HG02798 (cell line): ENCODE data around the gene PTPRD.

Experiments used
- ATAC-seq: cut with Tn5 transposase; IDR thresholded peaks from one replicate; pipeline ENCODE4 v1.9.1; 2021; ENCODE audit warnings: mild to moderate bottlenecking; ENCODE audit not compliant: unreplicated experiment, poor library complexity

PTPRD gene

DNA sequence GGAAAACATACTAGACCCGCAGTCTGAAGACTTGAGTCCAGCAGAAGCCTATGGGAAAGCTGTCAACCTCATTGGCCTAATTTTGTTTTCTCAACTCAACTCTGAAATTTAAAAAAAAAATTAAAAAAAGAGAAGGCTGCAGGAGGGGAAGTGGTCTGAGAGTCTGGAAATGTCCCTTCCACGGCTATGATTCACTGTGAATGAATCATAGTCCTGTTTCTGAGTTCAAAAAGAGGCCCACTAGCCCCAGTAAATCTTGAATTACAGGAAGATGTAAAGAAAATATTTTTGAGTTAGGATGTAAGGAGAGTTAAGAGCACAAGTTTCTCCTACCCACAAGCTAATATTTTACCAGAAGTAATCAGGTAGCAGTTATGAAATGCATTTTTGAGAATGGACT is 2247.8 kb downstream of the PTPRD start:
- ATAC-seq, result no peak

DNA sequence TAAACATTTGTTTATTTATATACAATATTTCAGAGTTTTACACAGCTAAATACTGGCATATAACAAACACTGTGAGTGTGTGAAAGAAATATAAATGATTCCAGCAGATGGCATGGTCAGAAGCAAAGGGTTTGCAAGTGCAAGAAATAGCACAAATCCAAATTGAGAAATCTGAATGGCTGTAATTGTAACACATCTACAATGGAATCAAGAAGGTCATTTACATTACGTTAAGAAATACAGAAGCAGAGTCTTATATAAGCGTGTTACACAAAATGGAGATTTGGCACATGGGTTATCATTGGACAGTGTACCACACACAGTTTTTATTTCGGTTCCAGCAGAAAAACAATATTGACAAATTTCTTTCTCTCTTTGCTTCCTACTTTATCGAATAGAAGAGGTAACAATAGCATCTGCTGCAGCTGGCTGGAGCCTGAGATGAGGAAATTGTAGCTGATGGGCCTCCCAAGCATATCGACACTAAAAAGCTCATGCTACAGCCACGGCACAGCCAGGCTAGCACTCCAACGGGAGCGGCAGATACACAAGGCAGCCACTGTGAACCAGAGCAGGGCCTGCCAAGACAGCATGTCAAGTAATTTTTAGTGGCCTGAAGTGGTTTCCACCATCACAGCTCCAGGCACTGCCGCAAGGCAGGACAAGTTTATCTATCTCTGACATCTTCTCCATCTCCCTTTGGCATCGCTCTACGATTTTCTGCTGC is 2248.6 kb downstream of the PTPRD start:
- ATAC-seq, result no peak

DNA sequence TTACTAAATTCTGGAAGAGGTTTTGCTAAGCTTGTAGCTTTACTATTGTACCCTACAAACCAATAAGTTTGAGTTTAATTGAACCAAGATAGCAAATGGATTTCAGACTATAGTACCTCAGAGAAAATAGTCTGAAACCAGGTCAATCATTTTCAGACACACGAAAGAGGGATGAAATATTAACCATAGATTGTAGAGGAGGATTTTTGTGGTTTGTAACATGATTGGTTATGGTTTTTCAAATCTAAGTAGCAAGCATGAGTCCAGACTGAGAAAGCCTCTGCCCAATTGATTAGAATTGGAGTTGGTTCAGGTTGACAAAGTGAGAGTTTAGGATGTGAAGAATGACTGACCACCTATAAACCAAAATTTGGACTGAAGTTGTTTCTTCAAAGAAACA is 2250.6 kb downstream of the PTPRD start:
- ATAC-seq, result no peak

DNA sequence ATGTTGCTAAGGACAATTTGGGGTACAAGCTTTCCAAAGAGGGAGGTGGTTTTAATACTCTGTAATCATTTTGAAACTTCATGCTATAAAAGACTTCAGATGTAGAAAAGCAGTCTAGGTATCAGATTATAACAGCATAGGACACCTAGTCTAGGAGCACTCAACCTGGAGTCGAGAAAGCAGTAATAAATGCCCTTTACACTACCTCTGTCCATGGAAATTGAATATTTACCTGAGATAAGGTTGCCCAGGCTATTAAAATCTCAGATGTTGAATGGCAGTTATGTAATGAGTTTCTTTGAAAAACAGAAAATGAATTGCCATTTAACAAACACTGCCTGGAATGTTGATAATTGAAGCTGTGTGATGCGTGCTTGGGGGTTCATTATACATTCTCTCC is 2251.4 kb downstream of the PTPRD start:
- ATAC-seq, result no peak

DNA sequence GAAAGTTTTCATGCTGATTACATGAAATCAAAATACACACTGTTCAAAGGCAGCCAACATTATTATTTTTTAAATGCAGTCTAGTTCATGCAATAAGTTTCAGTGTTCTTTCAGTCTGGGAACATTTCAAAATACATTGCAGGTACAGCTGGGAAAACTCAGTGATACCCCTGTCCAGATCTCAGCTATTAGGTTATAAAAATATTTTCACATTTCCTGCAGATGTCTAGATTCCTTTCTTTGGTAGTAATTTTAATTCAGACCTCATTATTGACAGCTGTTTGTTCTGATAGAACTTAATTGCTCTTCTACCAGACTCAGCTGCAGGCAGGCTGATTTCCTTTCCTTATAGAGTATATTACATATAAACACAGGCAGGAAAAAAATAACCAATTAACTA is 2256.4 kb downstream of the PTPRD start:
- no peak for ATAC-seq

DNA sequence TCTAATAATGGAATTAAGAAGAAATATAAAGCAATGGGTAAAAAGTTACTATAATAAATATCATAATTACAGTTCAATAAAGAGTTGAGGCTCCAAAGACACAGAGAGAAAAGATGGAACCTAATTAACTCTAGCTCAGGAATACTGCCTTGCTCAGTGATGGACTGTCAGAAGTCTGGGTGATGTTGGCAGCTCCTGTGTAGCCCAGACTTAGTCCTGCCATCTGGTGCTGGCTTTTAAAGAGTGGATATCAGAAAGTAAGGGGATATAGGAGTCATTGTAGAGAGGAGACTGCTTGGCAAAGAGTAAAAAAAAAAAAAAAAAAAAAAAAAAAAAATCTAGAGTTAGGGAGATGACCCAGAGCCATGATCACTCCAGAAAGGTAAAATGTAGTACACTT is 2261.4 kb downstream of the PTPRD start:
- ATAC-seq, result no peak

DNA sequence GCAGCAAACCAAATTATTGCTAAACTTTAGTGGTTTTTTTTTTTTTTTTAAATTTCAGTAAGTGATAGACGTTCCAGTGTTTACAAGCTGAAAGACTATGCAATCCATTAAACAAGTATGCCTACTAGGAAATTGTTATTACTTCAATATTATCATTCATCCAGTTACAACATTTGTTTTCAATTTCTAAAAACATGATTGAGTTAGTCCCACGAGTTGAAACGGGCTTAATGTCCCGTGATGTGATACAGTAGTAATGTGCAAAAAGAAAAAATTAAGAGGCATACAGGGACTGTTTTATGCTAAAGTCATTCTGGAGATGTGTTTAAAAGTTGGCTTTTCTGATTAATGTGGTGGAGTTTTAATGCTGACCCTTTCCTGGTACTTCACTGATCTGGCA is 2262.9 kb downstream of the PTPRD start:
- no peak for ATAC-seq

DNA sequence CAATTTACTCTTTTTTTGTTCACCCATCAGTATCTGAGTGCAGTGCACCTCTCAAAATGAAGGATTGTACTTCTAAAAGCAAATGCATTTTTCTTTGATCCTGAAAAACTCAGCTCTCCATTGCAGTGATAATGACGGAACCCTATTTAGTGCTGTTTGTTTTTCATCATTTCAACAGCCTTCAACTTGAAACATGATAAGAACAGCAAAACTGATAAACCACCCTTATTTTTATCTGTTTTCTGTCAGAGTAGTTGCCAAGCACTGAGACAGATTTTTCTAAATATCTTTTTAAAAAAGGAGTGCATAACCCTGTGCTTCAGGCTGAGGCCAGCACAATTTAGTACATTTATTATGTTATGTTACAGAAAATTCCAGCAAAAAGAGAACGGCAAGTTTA is 2263.4 kb downstream of the PTPRD start:
- ATAC-seq, result no peak

DNA sequence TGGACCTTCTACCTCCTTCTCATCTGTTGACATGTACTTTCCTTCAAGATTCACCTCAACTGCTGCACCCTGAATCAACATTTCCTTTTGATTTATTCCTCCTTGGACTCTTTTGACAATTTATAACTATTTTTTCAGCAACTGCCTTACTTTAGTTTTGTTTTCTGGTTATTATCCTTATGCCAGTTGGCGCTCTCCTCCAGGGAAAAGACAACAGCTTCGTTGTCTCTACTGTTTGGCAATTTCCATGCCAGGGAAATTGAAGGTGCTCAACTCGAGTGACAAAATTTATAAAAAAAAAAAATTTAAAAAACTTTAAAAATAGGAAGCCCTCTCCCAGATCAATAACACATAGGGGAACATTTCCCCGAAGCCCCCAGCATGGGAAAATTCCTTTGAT is 2264.0 kb downstream of the PTPRD start:
- no peak for ATAC-seq

DNA sequence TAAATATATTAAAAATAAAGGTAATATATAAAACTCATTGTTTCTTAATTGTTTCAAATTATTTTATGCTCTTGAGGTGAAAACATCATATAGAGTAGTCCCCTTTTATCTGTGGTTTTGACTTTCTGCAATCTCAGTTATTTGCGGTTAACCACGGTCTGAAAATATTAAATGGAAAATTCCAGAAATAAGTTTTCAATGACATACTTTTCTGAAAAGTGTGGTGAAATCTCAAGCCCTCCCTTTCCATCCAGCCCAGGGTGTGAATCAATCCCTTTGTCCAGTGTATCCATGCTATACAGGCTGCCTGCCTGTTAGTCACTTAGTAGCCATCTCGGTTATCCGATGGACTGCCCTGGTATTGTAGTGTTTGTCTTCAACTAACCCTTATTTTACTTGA is 2266.5 kb downstream of the PTPRD start:
- ATAC-seq, result no peak

DNA sequence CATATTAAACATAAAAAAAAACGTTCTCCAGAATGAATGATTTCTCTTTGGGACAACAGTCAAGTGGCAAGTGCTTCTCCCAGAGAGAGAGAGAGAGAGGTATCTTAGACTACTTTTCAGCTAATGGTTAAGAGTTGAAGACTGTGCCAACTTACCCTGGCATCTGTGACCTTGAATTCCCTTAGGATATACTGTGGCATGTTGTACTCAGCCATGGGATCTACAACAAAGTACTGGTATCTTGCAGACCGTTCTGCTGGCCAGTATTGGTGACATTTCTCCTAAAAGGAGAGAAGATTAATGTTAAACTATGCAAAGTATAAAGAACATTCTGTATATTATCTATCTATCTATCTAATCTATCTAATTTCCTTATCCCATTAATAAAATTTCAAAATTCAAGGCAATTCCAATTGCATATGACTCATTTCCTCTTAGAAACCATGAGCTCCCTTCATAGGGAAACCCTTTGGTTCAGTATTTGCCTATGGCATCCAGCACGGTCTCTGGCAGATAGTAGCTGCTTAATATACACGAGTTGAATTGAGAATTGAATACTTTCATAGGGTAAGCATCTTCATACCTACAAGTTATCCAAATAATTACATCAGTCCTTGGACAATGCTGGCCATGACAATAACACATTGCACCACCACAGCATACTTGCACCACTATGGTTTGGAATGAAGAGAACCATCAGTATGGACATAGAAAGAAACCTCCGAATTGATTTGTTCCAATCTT is 2273.9 kb downstream of the PTPRD start:
- no peak for ATAC-seq

DNA sequence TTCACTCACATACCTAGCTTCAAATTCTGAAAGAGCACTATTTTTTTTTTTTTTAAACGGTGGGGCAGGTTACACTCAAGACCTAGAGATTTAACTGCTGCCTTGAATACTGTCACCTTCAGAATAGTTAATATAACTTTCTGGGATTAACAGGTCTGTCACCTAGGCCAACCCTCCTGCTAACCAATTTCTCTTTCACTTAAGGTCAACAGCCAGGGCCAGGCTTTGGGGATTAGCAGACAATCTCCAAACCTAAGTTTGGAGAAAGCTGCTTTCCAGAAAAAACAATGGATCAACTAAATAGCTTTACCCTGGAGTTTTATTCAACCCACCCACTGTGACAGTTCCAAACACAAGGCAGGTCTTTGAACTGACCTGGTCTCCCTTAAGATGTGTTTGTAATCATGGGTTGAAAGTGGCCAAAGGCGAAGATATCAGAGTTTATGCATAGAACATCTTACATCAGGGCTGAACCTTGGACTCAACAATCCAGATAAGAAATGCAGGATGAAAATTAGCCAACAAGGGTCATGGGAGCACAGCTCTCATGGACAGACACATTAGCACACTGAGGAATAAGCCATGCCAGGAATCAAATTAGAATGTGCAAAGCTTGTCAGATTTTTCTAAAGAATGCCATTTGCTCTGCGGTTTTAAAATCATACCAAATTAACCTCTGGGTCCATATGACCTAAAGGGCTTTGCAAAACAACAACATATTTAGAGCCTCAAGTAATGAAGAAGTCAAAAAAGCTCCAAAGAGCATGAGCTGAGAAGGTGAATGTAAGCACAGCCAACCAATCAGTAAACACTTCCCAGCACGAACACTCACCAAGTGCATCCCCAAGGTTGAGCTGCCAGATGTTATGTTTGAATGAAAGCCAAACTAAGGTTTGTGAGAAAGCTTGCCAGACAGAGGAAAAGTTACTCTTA is 2274.7 kb downstream of the PTPRD start:
- ATAC-seq, result no peak

DNA sequence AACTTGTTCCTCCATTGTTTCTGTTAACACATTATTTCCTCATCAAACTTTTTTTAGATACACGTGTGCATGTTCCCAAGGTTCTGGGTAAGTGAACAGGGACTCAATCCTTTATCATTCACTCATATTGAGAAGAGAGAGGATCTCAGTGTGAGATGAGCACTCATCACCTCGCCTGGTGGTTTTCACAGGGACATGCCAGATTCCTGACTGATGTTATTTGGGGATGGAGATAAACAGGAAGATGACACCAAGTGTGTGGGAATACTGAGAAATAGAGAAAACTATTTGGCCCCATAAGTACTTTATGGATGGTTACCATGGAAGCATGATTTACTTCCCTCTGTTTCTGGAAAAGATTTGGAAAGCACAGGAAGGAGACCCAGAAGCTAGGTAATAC is 2279.9 kb downstream of the PTPRD start:
- ATAC-seq, result no peak

DNA sequence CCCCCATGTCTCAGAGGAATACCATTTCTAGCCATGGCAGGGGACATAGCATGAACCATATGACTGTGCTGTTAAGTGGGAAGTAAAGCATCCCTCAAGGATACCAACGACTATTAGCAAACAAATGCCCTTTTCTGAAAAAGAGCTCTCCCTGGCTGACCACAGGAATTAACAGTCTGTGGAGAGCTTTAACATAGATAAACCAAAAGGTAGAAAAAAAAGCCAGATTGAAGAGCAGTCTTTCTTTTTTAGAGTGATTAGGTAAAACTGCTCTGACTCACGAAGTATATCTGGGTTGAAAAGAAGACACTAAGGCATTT is 2280.5 kb downstream of the PTPRD start:
- ATAC-seq, result no peak

DNA sequence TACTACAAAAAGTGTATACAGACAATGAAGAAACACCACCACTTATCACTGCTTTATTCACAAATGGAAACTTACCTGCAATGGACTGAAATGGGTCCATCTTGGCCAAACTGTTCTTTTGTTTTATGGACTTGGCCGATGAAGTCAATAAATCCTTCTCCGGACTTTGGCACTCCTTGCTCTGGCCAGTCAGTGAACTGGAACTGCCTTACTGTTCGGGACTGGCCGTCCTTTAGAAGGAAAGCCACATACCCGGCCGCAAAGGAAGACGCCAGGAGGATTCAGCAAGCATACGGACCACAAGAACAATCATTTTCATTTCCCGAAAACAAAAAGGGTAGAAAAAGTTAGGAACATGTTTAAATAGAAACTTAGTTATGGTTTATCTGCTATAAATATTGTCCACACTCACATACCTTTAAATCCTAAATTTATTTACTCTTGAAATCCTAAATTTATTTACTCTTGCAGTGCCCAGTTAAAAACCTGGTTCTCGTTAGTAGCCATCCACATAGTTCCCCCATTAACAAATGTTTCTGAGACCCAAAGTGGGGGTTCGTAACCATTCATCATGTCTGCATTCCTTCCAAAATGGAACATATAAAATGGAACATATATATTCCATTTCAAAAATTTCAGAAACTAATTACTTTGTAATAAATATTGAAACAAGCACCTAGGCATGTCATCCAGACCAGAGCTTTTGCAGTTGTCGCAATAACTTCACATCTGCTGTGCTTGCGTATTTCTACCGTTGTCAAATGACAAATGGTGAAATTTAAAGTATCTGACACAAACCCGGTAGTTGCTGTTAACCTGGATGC is 2281.1 kb downstream of the PTPRD start:
- ATAC-seq, result no peak

DNA sequence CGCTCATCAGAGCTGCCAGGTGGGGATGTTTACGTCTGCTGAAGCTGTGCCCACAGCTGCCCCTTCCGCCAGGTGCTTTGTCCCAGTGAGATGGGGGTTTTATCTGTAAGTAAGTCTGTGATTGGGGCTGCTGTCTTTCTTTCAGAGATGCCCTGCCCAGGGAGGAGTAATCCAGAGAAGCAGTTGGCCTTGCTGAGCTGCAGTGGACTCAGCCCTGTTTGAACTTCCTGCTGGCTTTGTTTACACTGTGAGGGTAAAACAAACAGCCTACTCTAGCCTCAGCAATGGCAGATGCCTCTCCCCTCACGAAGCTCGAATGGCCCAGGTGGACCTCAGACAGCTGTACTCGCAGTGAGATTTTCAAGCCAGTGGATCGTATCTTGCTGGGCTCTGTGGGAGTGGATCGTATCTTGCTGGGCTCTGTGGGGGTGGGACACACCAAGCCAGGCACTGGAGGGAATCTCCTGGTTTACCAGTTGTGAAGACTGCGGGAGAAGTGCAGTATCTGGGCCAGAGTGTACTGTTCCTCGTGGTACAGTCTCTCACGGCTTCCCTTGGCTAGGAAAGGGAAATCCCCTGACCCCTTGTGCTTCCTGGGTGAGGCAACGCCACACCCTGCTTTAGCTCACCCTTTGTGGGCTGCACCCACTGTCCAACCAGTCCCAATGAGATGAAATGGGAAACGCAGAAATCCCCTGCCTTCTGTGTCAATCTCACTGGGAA is 2283.1 kb downstream of the PTPRD start:
- no peak for ATAC-seq

DNA sequence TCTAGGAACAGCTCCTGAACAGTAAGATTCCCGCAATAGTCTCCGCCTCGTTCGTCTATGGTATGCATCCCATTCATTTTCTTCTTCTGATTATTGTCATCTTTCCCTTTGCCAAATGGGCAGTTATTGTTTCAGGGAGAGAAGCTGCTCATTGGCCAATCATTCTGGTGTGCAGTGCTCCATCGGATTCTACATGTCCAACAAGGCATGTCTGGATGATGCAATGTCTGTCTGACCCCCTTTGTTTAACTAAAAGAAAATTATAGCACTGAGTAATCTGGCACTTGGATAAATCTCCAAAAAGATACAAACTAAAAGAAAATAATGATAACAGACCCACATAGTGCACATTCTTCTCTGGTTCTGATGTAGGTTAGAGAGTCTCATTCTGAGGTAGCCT is 2297.6 kb downstream of the PTPRD start:
- no peak for ATAC-seq

DNA sequence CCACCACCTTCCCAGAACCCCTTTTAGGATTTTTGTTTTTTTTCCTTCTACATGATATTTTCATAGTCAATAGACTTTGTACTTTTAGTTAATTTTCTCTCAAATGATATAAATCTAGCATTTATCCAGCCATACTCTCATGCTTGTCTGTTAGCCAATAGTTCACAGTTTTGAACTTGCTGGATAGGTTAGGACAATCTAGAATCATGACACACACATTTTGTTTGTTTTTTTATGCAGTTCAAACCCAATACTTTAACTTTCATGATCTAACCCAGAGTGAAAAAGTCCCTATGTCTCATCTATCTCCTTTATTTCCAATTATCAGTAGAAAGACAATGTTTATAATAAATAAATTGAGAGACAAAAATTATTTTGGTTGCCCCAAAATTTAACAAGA is 2303.5 kb downstream of the PTPRD start:
- ATAC-seq, result no peak

DNA sequence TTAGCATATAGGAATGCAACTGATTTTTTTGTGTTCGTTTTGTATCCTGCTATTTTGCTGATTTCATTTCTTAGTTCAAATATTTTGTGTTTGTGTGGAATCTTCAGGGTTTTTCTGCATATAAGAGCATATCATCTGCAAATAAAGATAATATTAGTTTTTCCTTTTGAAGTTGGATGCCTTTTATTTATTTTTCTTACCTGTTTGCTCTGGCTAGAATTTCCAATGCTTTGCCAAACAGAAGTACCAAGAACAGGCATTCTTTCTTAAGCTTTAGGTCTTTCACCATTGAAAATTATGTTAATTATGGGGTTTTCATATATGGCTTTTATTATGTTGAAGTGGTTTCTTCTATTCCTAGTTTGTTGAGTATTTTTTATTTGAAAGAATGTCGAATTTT is 2308.1 kb downstream of the PTPRD start:
- no peak for ATAC-seq

DNA sequence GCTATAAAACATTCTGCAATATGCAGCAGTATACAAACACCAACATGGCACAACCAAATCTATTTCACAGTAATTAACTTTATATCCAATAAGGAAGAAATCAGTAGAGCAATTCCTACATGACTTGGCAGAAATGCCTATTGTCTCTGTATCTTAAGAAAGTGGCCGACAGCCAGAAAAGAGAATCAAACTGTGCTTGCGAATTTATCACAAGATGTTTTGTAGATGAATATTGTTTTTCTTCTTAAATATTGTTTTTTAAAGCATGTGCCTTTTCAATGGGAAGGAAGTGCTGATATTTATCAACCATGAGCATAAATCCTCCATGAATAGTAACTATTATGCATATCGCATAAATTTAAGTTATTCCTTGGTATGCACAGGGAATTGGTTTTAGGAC is 2311.5 kb downstream of the PTPRD start:
- no peak for ATAC-seq
